Esophagus squamous epithelium (tissue), 4 donors: Measurements from ENCODE around the gene SLC44A3.

Experiments
- CTCF ChIP-seq, 6 experiments: fragments of 450-650 bp in 4 of 6; fragments of 200-600 bp in 2 of 6; sonication (generic) in 2 of 6; IDR thresholded peaks; one replicate each; pipeline ENCODE4 v1.5.1; 2016 to 2019; ENCODE audit warnings: antibody characterized with exemption in 6 of 6, mild to moderate bottlenecking in 4 of 6, moderate library complexity in 4 of 6
- POLR2A ChIP-seq, 4 donors: fragments of 450-650 bp; IDR thresholded peaks; one replicate each; pipeline ENCODE4 v1.6.1; 2017; ENCODE audit warnings: antibody characterized with exemption in 4 of 4, mild to moderate bottlenecking in 4 of 4, moderate library complexity in 3 of 4

- TF ChIP-seq CTCF (IDR thresholded peaks at IDR 0.05) (no peak), POLR2A (IDR thresholded peaks at IDR 0.05) (no peak)
Observed at GRCh38 chr1:94796266-94796665, 23.9 kb upstream of the SLC44A3 start.
